Esophagus muscularis mucosa (tissue), 4 donors: ENCODE results near the gene MINDY3. TPM values are rescaled to one million over a fixed set of nuclear protein-coding genes. Genes with fewer than 3 reads are reported as not detected.

Experiments used
- DNase-seq: peaks from one replicate; pipeline ENCODE4 v3.0.0-alpha.2; 2017; ENCODE audit errors: extremely low spot score
- H3K27ac ChIP-seq, 4 donors: fragments of 200-600 bp; sonication (generic); replicated peaks in 1 of 4; 1 replicate in 3 of 4; 2 replicates in 1 of 4; pipeline ENCODE4 v1.5.1; 2016 to 2019; ENCODE audit warnings: mild to moderate bottlenecking in 1 of 4
- H3K27me3 ChIP-seq, 4 donors: fragments of 200-600 bp; sonication (generic); one replicate each; pipeline versions ENCODE4 v1.5.1 to v1.6.0; 2016 to 2019
- H3K36me3 ChIP-seq, 4 donors: fragments of 200-600 bp; sonication (generic); one replicate each; pipeline ENCODE4 v1.5.1; 2016 to 2019
- H3K4me1 ChIP-seq, 4 donors: fragments of 200-600 bp; sonication (generic); one replicate each; pipeline ENCODE4 v1.5.1; 2016 to 2019
- H3K4me3 ChIP-seq, 4 donors: fragments of 200-600 bp; sonication (generic); 1 replicate in 2 of 4; 2 replicates in 2 of 4; pipeline ENCODE4 v1.5.1; 2016 to 2019; ENCODE audit warnings: mild to moderate bottlenecking in 4 of 4, moderate library complexity in 1 of 4
- H3K9me3 ChIP-seq, 4 donors: fragments of 200-600 bp; sonication (generic); 1 replicate in 3 of 4; 2 replicates in 1 of 4; pipeline ENCODE4 v1.5.1; 2016 to 2019
- CTCF ChIP-seq, 3 experiments: fragments of 200-600 bp in 2 of 3; fragments of 450-650 bp in 1 of 3; sonication (generic) in 2 of 3; IDR thresholded peaks; one replicate each; pipeline ENCODE4 v1.5.1; 2017 to 2019; ENCODE audit warnings: antibody characterized with exemption in 3 of 3, mild to moderate bottlenecking in 2 of 3, moderate library complexity in 1 of 3
- EP300 ChIP-seq: sonication (generic); formaldehyde crosslinking; IDR thresholded peaks from one replicate; pipeline ENCODE4 v1.6.1; 2017; ENCODE audit warnings: antibody characterized with exemption
- POLR2A ChIP-seq: fragments of 450-650 bp; IDR thresholded peaks from one replicate; pipeline ENCODE4 v1.6.1; 2017; ENCODE audit warnings: antibody characterized with exemption, moderate library complexity, mild to moderate bottlenecking, low read depth
- POLR2AphosphoS5 ChIP-seq, 2 donors: sonication (generic); formaldehyde crosslinking; IDR thresholded peaks; one replicate each; pipeline ENCODE4 v1.6.1; 2017; ENCODE audit warnings: antibody characterized with exemption in 2 of 2
- WGBS: methylation state at CpG from one replicate; pipeline ENCODE4 v1.1.5; 2018; 5-methylcytosine and 5-hydroxymethylcytosine counted together
- intact Hi-C: fragments of 100-400 bp; cut with DNase I; formaldehyde crosslinking; loops from one replicate; pipeline ENCODE4 v1.15.1; 2023
- total RNA-seq, 4 donors: library from RNA; depleted of rRNA; stranded (reverse); fragments of >200 nt; gene quantifications; one replicate each; pipeline versions ENCODE4 v1.1.0 to v1.2.1, GENCODE V29; 2016

The MINDY3 gene
- total RNA-seq, 4 donors from 2014 or later = 23.8 to 34.3 (median 28.4) TPM

- H3K27ac ChIP-seq = no peak overlapping the region
- no peak overlapping the region for H3K4me3 ChIP-seq
- peaks cover 0 to 15% (median 8%) of the 10 kb centered on the region in 4 donors for H3K4me1 ChIP-seq
- peaks cover 0 to 10% (median 0%) of the 10 kb centered on the region in 4 donors for H3K9me3 ChIP-seq
- no peak for TF ChIP-seq EP300
- TF ChIP-seq POLR2A = no peak
- no peak for TF ChIP-seq POLR2AphosphoS5 (IDR thresholded peaks at IDR 0.05)
- TF ChIP-seq CTCF (IDR thresholded peaks at IDR 0.05) = no peak
- no peak for DNase-seq
- no peaks in the 10 kb centered on the region for H3K27me3 ChIP-seq
- intact Hi-C loops = no loop called here
- WGBS = 82% methylated on average over 4 of the region's 4 CpGs
- no peaks in the 10 kb centered on the region for H3K36me3 ChIP-seq
Measured at GRCh38 chr10:15849316-15849715, 11.0 kb downstream of the MINDY3 start.

GRCh38 chr10:15847481-15847880, 12.8 kb downstream of the MINDY3 start:
- Histone ChIP-seq H3K4me3 (no peak overlapping the region), H3K27ac (no peak overlapping the region), H3K4me1 (peaks cover 0 to 20% (median 11%) of the 10 kb centered on the region in 4 donors), H3K9me3 (peaks cover 0 to 10% (median 0%) of the 10 kb centered on the region in 4 donors), H3K27me3 (no peaks in the 10 kb centered on the region), H3K36me3 (no peaks in the 10 kb centered on the region)
- no peak for DNase-seq
- TF ChIP-seq EP300 (no peak), CTCF (IDR thresholded peaks at IDR 0.05) (no peak), POLR2AphosphoS5 (IDR thresholded peaks at IDR 0.05) (no peak), POLR2A (no peak)
- intact Hi-C loops = no loop called here
- WGBS = 91% methylated on average over 4 of the region's 4 CpGs

GRCh38 chr10:15844517-15844916, 15.8 kb downstream of the MINDY3 start:
- H3K4me1 ChIP-seq = peaks cover 3 to 33% (median 15%) of the 10 kb centered on the region in 4 donors
- no peak overlapping the region for H3K4me3 ChIP-seq
- no peak for DNase-seq
- H3K27ac ChIP-seq = no peak overlapping the region
- H3K27me3 ChIP-seq = no peaks in the 10 kb centered on the region
- no peaks in the 10 kb centered on the region for H3K36me3 ChIP-seq
- TF ChIP-seq POLR2A (no peak), CTCF (IDR thresholded peaks at IDR 0.05) (no peak), EP300 (no peak), POLR2AphosphoS5 (IDR thresholded peaks at IDR 0.05) (no peak)
- intact Hi-C loops = no loop called here
- no peaks in the 10 kb centered on the region for H3K9me3 ChIP-seq

- H3K27me3 ChIP-seq = no peaks in the 10 kb centered on the region
- H3K4me3 ChIP-seq = no peak overlapping the region
- 71% methylated on average over 4 of the region's 4 CpGs for WGBS
- no peak for DNase-seq
- H3K27ac ChIP-seq = no peak overlapping the region
- H3K36me3 ChIP-seq = no peaks in the 10 kb centered on the region
- H3K9me3 ChIP-seq = no peaks in the 10 kb centered on the region
- intact Hi-C loops = no loop called here
- peaks cover 3 to 30% (median 15%) of the 10 kb centered on the region in 4 donors for H3K4me1 ChIP-seq
- TF ChIP-seq POLR2AphosphoS5 (IDR thresholded peaks at IDR 0.05) = no peak
- no peak for TF ChIP-seq EP300
- TF ChIP-seq CTCF (IDR thresholded peaks at IDR 0.05) = no peak
- no peak for TF ChIP-seq POLR2A
Measured at GRCh38 chr10:15843695-15844094, 16.6 kb downstream of the MINDY3 start.

- Histone ChIP-seq H3K4me3 (no peak overlapping the region), H3K27me3 (no peaks in the 10 kb centered on the region), H3K4me1 (peaks cover 3 to 30% (median 15%) of the 10 kb centered on the region in 4 donors), H3K27ac (no peak overlapping the region), H3K9me3 (no peaks in the 10 kb centered on the region), H3K36me3 (no peaks in the 10 kb centered on the region)
- no peak for DNase-seq
- no peak for TF ChIP-seq EP300
- no peak for TF ChIP-seq POLR2A
- no peak for TF ChIP-seq POLR2AphosphoS5 (IDR thresholded peaks at IDR 0.05)
- no peak for TF ChIP-seq CTCF (IDR thresholded peaks at IDR 0.05)
- 13% methylated on average over 3 of the region's 3 CpGs for WGBS
- intact Hi-C loops = no loop called here
Measured at GRCh38 chr10:15842556-15843169, 17.6 kb downstream of the MINDY3 start.
